ENCODE measurements around the gene ZNF197. TPM values are rescaled to one million over a fixed set of nuclear protein-coding genes. Genes with fewer than 3 reads are reported as not detected.

ZNF197 gene
- total and polyA plus RNA-seq, 2 of the 13 experiments (the other 11 are each of a cell fraction or from before 2014, with no cell fraction given): 1.8 to 6.8 TPM

GRCh38 chr3:44584646-44585501 is 40.0 kb upstream of the ZNF197 start, which contains the start of gene ZNF660 (continued):
- no peak for TF ChIP-seq ZBTB8A (CRISPR knock-in tag; IDR thresholded peaks at IDR 0.05; ENCODE audit: borderline replicate concordance, low read depth)
- no peak for TF ChIP-seq SKI (IDR thresholded peaks at IDR 0.05; ENCODE audit: partially characterized antibody)
- no peak for TF ChIP-seq ZIK1 (CRISPR knock-in tag; IDR thresholded peaks at IDR 0.05; ENCODE audit: borderline replicate concordance, low read depth)
- no peak for TF ChIP-seq ZBTB44 (CRISPR knock-in tag; IDR thresholded peaks at IDR 0.05)
- TF ChIP-seq SIN3A (IDR thresholded peaks at IDR 0.05; ENCODE audit: borderline replicate concordance, low read depth, low read length): no peak
- TF ChIP-seq ZNF549 (CRISPR knock-in tag; IDR thresholded peaks at IDR 0.05): no peak
- TF ChIP-seq ZBTB20 (CRISPR knock-in tag; IDR thresholded peaks at IDR 0.05; ENCODE audit: borderline replicate concordance, low read depth): 0 out of 2 replicates have a peak, but pooled peaks have one; percentile 40
- no peak for TF ChIP-seq MEIS1 (CRISPR knock-in tag; IDR thresholded peaks at IDR 0.05; ENCODE audit: borderline replicate concordance)
- no peak for TF ChIP-seq GATA4 (IDR thresholded peaks at IDR 0.05; ENCODE audit: borderline replicate concordance, low read depth)
- no peak for TF ChIP-seq MLXIP (CRISPR knock-in tag; IDR thresholded peaks at IDR 0.05; ENCODE audit: borderline replicate concordance)
- no peak for TF ChIP-seq FOXP4 (CRISPR knock-in tag; IDR thresholded peaks at IDR 0.05)
- peak; percentile 45; the same call in 1 of the 2 replicates for TF ChIP-seq BRD4 (CRISPR knock-in tag; IDR thresholded peaks at IDR 0.05)
- no peak for TF ChIP-seq HDAC6 (IDR thresholded peaks at IDR 0.05; ENCODE audit: low read depth, low read length)
- peak; percentile 73; the same call in 1 of the 2 replicates for TF ChIP-seq GABPB1 (CRISPR knock-in tag; IDR thresholded peaks at IDR 0.05)
- no peak for TF ChIP-seq TCF7 (IDR thresholded peaks at IDR 0.05; ENCODE audit: low read depth)
- TF ChIP-seq ATRX (CRISPR knock-in tag; IDR thresholded peaks at IDR 0.05; ENCODE audit: borderline replicate concordance): no peak
- TF ChIP-seq ZNF691 (CRISPR knock-in tag; IDR thresholded peaks at IDR 0.05; ENCODE audit: borderline replicate concordance, low read depth): no peak
- no peak for TF ChIP-seq PPARG (CRISPR knock-in tag; conservative IDR thresholded peaks at IDR 0.05)
- peak; percentile 46 for TF ChIP-seq TAF15 (IDR thresholded peaks at IDR 0.05; ENCODE audit: low read depth, low read length, poor library complexity, severe bottlenecking)
- no peak for TF ChIP-seq ZNF382 (CRISPR knock-in tag; IDR thresholded peaks at IDR 0.05; ENCODE audit: borderline replicate concordance)
